PFSK-1 (cell line): ENCODE data around the gene COQ7.

Experiments used
- POLR2AphosphoS5 ChIP-seq: IDR thresholded peaks from 2 replicates; pipeline ENCODE4 v1.6.1; 2012; ENCODE audit warnings: low read depth, mild to moderate bottlenecking, control low read depth, low read length, moderate library complexity
- SIN3A ChIP-seq: IDR thresholded peaks from 2 replicates; pipeline ENCODE4 v1.6.1; 2012; ENCODE audit warnings: mild to moderate bottlenecking, low read length, moderate library complexity, borderline replicate concordance; ENCODE audit not compliant: insufficient read depth

DNA sequence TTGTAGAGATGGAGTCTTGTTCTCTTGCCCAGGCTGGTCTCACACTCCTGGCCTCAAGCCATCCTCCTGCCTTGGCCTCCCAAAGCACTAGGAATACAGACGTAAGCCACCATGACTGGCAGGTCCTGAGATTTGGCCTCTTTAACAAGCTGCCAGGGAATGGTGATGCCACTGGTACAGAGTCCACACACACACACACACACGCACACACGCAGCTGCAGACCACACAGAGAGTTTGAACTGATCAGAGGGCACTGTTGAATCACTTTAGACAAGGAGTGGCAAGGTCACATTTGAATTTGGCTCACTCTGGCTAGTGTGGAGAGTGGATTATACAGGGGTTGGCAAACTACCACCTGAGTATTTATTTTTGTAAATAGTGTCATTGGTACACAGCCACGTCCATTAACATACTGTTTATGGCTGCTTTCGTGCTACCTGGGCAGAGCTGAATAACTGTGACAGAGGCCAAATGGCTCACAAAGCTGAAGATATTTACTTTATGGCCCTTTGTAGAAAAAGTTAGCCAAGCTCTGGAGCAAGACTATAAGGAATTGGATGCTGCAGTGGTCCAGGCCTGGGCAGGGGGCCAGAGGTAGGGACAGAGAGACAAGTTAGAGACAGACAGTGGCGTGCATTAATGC lies 56.2 kb downstream of the COQ7 start:
- no peak for TF ChIP-seq POLR2AphosphoS5
- TF ChIP-seq SIN3A, result no peak
